HG03139 (cell line): ENCODE data around the gene GSDMA.

Source experiments
- ATAC-seq: cut with Tn5 transposase; IDR thresholded peaks from one replicate; pipeline ENCODE4 v1.9.1; 2021; ENCODE audit not compliant: unreplicated experiment

The GSDMA gene

DNA sequence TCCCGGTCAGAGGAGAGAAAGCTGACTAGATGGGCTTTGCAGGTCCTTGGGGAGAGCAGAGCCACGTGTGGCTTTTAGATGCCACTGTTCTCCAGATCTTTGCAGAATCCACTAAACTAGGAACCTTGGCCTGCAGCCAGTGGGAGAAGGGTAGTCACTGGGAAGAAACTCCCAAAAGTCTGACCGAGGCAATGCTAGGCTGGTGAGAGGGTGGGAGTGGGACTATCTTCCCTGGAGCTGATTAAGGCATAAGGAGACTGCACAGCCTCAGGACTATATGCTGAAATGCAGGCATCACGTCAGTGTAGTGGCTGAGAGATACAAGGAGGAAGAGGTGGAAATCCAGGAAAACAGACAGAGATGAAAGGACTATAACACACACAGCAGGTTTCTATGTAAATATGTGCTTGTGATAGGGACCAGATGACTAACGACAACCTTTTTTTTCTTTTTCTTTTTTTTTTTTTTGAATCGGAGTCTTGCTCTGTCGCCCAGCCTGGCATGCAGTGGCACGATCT lies 2.2 kb upstream of the GSDMA start:
- no peak for ATAC-seq

DNA sequence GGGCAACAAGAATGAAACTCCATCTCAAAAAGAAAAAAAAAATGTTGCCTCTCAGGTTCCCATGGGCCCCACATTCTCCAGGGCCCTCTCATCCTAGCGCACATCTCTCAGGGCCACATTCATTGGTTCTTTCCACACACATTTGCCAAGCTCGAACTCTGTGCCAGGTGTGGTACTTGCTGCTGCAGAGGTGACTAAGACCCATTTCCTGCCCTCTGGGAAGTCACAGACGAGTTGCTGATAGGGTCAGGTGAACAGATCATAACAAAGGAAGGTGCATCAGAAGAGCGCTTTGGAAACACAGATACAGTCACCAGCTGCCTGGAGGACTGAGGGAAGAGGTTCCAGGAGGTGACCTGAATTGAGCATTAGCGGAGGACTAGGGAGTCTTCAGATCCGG lies 1.0 kb downstream of the GSDMA start:
- ATAC-seq = no peak

DNA sequence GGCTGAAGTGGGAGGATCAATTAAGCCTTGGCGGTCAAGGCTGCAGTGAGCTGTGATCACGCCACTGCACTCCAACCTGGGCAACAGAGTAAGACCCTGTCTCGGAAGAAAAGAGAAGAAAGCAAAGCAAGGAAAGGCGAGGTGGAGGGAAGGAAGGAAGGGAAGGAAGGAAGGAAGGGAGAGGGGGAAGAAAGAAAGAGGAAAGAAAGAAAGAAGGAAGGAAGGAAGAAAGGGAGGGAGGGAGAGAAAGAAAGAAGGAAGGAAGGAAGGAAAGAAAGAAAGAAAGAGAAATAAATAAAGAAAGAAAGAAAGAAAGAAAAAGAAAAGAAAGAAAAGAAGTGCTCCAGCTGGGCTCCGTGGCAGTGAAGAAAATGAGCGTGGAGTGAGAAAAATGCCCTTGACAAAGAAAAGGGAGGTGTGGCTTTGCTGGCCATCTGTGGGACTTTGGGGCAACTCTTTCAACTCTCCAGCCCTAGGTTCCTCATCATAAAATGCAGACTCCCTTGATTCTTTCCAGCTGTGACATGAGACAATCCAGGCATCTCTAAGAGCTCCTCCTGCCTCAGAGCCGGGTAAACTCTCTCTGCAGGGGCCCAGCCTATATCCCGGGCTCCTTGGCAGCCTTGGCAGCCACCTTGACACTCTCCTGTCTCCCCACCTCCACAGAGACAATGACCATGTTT lies 2.4 kb downstream of the GSDMA start:
- no peak for ATAC-seq

DNA sequence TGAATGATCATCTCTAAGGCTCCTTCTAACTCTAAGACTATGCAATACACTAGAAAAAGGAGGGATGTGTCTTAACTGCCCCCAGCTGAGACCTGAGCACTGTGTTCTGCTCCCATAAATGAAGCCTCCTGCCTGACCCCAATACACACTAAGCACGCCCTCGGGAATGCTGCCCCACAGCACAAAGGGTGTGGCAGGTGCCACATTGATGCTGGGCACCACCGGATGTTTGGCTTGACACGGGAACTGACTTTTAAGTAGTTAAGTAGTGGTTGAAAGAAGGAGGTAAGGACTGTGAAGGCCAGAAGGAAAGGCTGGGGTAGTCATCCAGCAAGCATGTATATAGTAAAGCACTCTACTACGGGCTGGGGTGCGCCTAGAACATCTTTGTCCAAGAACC lies 4.0 kb downstream of the GSDMA start:
- ATAC-seq = no peak

DNA sequence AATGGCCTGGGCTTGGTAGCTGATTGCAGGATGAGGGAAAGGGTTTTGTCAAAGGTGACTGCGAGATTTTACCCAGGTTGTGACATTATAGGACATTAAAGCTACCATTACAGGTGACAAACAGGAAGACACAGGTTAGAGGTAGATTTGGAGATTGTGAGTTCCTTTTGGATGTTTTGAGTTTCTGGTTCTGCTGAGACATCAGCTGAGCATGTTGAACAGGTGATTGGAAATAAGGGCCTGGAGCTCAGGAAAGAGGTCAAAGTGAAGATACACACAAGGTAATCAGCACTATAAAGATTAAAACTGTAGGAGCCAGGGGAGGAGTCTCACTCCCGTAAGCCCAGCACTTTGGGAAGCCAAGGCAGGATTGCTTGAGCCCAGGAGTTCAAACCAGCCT lies 6.0 kb downstream of the GSDMA start:
- ATAC-seq = no peak

DNA sequence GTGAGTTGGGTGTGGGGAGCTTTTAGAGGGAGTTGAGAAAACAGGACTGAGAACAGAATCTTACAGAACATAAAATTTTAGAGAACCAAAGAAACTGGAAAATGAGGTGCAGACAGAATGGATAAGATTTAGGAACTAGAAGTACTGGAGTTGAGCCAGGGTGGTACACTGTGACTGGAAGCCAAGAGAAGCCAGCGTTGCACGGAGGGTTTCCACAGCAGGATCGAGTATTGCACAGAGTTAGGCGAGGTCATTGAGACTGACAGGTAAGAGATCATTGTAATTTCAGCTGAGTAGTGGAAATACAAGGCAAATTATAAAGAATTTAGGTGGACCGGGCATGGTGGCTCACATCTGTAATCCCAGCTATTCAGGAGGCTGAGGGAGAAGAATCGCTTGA lies 6.6 kb downstream of the GSDMA start:
- ATAC-seq = no peak

DNA sequence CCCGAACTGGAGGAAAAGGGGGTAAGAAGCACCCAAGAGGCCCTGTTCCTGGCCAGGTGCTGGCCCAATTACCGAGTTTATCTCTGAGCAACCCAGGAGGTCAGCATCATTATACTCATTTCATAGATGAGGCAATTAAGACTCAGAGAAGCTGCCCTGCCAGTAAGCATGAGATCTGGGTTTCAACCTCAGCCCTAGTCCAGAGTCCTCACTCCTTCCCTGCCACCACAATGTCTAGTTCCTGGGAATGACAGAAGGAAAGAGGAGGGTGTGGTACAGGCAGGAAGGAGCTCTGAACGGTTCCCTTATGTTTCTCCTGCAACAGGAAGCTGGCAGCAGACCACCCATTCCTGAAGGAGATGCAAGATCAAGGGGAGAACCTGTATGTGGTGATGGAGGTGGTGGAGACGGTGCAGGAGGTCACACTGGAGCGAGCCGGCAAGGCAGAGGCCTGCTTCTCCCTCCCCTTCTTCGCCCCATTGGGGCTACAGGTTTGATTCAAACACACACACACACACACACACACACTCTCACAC lies 7.4 kb downstream of the GSDMA start:
- ATAC-seq = no peak

DNA sequence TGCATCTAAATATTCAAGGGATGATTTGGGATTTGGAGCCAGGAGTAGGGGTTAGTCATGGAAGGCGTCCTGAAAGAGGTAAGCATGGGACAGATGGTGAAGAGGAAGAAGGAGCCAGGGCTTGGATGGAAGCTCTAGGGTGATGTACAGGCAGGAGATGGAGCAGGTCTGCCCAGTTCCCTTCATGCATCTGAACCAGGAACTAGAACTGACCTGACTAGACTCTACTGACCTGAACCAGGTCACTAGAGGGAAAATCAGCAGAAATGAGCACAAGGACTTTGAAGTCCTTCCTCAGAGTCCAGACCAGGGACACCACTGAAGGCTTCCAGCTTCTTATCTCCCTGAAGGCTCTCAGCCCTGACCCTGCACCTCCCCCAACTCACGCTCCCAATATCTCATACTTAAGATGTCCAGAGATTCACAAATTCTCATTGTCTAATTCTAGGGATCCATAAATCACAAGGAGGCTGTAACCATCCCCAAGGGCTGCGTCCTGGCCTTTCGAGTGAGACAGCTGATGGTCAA lies 8.3 kb downstream of the GSDMA start:
- no peak for ATAC-seq

DNA sequence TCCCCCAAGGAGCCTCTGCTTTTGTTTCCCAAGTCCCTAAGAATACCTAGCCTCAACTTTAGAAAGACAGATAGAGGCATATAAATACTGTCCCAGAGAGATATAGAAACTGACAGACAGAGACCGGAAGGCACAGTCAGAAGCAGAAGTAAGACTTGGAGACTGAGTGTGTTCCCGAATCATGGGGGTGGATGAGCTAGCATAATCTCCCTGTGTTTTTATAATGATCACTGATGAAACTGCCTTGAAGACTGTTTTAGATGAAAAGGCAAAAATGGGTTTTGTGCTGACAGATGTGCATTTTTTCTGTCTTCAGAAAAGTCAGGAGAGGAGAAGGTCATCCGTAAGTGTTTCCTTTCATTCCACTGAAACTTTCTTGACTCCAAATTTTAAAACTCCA lies 9.5 kb downstream of the GSDMA start:
- ATAC-seq = no peak

DNA sequence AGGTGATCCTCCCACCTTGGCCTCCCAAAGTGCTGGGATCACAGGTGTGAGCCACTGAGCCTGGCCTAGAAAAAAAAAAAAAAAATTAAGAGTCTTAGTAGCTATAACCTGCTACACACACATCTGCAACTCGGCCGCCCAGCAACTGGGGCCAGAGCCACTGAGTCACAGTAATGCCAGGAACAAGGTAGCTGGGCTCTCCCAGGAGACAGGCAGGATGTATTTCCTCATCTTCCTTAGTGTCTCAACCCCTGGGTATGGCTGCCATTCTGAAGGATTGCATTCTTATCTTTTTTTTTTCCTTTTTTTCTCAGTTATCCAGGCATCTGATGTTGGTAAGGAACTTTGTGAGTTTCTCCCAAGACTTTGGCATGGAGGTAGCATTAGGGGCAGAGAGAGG lies 10.7 kb downstream of the GSDMA start:
- ATAC-seq = no peak

DNA sequence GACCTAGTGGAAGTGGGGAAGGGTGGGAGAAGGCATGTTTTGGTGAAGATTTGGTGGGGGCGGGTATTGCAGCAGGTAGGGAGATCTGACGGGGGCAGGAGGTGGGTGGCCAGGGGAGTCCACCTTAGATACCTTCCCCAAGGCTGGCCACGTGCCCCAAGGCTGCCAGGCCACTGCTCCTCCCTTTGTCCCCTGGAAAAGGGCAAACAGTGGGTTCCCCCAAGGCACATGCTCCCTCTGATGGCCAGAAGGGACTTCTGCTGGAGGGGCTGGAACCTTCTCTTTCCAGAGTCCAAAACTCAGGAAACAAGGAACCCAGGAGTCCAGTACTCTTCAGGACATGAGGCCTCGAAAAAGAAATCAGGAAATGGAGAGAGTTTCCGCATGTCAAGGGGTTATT lies 11.6 kb downstream of the GSDMA start:
- no peak for ATAC-seq

DNA sequence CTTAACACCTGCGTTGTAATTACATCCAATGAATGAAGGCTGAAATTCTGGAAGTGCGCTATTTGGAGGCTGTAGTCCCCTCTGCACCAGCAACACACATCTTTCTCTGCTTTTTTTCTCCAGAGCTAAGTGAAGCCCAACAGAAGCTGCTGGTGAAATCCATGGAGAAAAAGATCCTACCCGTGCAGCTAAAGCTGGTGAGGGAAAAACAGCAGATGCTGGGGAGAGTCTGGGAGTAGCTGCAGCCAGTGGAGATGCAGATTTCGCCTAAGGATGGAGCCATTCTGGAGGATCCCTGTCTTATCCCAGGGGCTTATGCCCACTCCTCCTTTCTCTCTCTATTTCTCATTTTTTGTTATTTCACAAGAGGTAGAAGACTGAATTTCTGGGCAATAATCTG lies 13.0 kb downstream of the GSDMA start:
- ATAC-seq = no peak

DNA sequence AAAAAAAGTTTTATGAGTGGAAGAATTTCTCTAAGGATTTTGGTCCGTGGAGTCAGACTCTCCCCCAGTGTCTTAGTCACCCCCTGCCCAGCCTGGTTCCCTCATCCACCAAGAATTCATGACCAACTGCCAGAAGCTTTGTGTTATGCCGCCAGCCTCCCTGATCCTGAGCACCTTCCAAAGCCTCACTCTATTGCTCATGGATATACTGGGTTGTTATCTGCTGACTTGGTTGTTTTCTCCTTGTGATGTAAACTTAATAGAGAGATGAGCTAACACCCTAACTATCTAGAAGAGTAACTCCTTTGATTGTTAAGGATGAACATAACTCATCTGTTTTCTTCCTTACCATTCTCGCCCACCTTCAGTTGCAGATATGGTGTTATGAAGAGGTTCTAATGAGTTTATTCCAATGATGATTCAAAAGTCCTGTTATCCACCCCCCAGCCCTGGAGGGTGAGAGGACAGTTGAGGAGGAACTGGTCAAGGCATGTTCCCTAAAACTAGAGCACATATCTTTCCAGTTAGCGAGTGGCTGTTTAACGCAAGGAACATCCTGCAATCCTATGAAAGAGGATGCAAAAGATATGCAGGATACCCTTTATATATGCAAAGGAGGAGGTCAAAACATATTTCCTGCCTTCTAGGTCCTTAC lies 16.3 kb downstream of the GSDMA start:
- ATAC-seq = no peak

DNA sequence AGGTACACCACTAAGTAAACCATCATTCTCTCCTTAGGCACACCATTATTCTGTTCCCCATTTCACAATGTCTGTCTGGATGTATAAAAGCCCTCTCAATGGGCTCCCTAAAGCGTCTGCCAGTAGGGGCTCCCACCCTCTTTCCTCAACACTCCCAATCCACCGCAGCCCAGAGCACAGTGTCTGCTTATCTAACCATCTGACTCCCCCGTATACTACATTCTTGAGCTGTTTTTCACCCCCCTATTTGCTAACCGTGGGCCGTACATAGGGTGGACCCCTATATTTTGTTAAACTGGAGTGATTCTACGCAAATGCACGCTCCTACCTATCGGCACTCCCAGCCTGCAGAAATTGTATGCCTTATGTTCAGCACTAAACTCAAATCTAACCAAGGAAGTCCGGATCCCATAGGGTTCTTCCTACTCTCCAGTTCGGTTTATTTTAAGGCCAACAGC lies 17.1 kb downstream of the GSDMA start:
- ATAC-seq = no peak

DNA sequence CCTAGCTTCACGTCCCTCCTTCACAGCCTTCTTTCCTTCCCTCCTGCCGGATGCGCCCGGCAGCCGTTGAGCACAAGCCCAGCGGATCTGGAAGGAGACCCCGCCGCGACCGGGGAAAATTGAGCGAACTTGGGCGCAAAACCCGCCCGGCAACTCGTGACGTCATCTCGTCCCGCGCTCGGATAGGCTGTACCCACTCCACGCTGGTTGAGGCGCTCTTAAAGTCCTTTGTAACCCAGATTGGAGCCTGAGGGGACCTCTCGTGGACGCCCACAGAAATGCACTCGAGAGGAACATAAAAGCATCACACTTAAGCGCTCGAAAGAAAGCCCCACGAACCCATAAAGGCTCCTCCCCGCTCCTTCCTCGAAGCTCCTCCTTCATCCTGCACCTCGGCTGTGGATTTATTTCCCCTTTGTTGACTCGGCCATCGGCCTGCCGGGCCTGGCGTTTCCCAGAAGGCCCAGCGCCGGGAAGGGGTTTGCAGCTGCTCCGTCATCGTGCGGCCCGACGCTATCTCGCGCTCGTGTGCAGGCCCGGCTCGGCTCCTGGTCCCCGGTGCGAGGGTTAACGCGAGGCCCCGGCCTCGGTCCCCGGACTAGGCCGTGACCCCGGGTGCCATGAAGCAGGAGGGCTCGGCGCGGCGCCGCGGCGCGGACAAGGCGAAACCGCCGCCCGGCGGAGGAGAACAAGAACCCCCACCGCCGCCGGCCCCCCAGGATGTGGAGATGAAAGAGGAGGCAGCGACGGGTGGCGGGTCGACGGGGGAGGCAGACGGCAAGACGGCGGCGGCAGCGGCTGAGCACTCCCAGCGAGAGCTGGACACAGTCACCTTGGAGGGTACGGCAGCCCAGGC lies 17.8 kb downstream of the GSDMA start, which contains the start of gene PSMD3:
Gene PSMD3, plus strand, starts transcription at position 457 of the 856 bp plus-strand sequence. Its CDS starts 164 bp downstream, at position 621.
- peak; percentile 88 for ATAC-seq

DNA sequence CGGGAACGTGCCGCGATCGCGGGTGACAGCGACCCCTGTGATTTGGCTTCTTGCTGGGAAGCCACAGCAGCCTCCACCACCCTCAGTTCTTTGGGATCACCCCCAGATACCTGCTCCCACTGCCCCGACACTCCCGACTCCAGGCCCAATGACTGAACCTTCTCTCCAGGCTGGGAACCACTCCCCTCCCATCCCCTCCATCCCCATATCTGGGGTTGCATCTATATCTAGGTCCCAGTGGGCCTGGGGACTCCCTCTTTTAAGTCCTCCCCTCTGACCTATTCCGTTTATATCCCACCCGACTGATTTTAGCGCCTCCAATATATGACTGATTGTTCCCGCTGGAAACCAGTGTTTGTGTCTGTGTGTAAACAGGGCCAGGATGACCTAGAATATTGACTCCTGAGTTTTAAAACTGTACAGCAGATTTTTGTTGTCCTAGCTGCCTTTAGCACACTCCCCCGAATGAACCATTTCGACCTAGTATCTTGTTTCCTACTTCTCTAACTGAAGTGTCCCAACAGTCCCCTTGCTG lies 18.5 kb downstream of the GSDMA start:
- ATAC-seq = no peak

DNA sequence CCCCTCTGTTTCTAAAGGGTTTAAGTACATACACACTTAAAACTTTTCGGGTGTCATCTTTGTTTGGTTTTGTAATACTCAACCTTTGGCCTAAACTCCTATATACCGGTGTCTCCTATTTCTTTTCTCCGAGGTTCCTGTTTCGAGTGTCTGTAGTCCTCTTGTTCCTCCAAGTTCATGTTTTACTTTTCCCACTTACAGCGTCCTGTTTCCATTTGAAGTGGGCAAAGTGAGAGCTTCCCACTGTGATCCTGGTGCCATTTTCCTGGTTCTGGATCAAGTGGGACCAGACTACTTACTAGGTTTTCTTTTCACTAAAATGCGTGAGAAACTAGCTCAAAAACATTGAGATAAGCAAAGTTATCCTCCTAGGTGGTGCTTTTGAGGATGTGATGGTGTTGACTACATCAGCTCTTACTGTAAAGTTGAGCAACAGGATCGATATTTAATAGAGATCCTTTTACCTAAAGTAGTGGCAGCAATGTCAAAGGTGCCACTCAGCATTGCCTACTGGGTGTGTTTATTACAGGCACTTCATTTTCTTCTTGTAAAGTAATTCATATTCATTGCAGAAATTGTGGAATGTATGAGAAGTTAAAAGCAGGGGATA lies 19.1 kb downstream of the GSDMA start:
- ATAC-seq = no peak

DNA sequence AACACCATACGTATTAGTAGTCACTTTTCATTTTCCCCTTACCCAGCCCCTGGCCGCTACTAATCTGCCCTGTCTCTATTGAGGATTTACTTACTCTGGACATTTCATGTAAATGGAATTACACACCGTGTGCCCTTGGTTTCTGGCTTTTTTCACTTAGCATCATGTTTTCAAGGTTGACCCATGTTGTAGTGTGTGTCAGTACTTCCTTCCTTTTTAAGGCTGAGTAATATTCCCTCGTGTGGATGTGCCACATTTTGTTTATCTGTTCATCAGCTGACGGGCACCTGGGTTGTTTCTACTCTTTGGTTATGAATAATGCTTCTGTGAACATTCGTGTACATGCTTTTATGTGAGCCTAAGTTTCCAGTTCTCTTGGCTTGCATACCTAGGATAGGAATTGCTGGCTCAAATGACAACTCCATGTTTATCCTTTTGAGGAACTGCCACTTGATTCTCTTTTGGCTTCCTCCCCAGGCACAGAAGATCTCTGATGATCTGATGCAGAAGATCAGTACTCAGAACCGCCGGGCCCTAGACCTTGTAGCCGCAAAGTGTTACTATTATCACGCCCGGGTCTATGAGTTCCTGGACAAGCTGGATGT lies 25.5 kb downstream of the GSDMA start:
- ATAC-seq = no peak

DNA sequence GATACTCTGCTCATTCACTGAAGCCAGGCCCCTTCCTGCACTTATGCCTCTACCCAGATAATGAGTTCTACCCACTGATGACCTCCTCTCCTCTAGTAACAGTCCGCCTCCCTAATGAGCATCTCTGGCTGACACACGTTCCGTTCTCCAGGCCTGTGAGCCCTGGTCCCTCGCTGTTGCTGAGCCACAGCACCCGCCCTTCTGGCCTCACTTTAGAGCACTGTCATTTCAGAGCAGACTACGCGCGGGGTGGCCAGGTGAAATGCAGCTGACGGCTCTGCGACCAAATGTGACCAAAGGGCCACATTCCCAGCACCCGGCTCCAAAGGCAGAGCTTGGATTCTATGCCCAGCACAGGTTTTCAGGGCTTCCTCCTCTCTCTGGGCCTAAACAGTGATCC lies 31.6 kb downstream of the GSDMA start:
- no peak for ATAC-seq

DNA sequence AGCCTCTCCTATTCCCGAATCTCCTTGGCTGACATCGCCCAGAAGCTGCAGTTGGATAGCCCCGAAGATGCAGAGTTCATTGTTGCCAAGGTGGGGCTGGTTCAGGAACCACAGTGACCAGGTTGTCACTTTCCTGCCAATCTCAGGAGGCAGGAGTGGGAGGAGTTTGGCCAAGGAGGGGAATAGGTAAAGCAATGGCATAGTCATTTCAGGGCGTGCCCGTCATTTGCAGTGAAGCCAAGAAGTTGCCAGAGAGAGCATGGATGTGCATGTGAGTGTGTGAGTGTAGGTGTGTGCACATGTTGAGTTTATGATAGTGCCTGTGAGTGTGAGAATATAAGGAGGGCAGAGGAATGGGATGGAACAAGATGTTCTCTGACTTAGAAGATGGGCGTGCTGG lies 32.6 kb downstream of the GSDMA start:
- no peak for ATAC-seq
